Gastrocnemius medialis (tissue), 4 donors: ENCODE data around the gene PROS1. TPM values are rescaled to one million over a fixed set of nuclear protein-coding genes. Genes with fewer than 3 reads are reported as not detected.

Experiments
- ATAC-seq, 2 donors: fragments of 150-250 bp; one replicate each; pipeline ENCODE4 v1.9.1; 2016
- DNase-seq, 2 donors: peaks; one replicate each; pipeline ENCODE4 v3.0.0-alpha.2; 2019
- H3K27ac ChIP-seq, 4 donors: fragments of 200-600 bp; sonication (generic); 1 replicate in 1 of 4; 2 replicates in 3 of 4; pipeline ENCODE4 v1.5.1; 2016 to 2018; ENCODE audit warnings: mild to moderate bottlenecking in 2 of 4, moderate library complexity in 1 of 4
- H3K27me3 ChIP-seq, 3 donors: fragments of 200-600 bp; sonication (generic) in 2 of 3; 1 replicate in 1 of 3; 2 replicates in 2 of 3; pipeline versions ENCODE4 v1.5.1 to v1.6.0; 2016 to 2019; ENCODE audit warnings: mild to moderate bottlenecking in 1 of 3, moderate library complexity in 1 of 3
- H3K36me3 ChIP-seq, 2 donors: fragments of 200-600 bp; sonication (generic) in 1 of 2; one replicate each; pipeline ENCODE4 v1.5.1; 2017 to 2018
- H3K4me1 ChIP-seq, 2 donors: fragments of 200-600 bp; sonication (generic) in 1 of 2; one replicate each; pipeline ENCODE4 v1.5.1; 2016 to 2017; ENCODE audit warnings: mild to moderate bottlenecking in 2 of 2
- H3K4me3 ChIP-seq, 4 donors: fragments of 200-600 bp; sonication (generic) in 3 of 4; 1 replicate in 1 of 4; 2 replicates in 3 of 4; pipeline ENCODE4 v1.5.1; 2016 to 2019; ENCODE audit warnings: mild to moderate bottlenecking in 2 of 4
- H3K9me3 ChIP-seq, 3 donors: fragments of 200-600 bp; sonication (generic) in 2 of 3; 1 replicate in 1 of 3; 2 replicates in 2 of 3; pipeline ENCODE4 v1.5.1; 2016 to 2019
- POLR2A ChIP-seq, 2 donors: fragments of 450-650 bp; IDR thresholded peaks; one replicate each; pipeline ENCODE4 v1.6.1; 2017; ENCODE audit warnings: antibody characterized with exemption in 2 of 2, mild to moderate bottlenecking in 2 of 2, moderate library complexity in 2 of 2
- in situ Hi-C, 4 donors: fragments of 200-750 bp; cut with MboI; loops; one replicate each; pipeline versions ENCODE4 v1.15.0 to v1.8.0; 2017; ENCODE audit warnings: low sequenced_read_pairs in 4 of 4
- intact Hi-C: fragments of 100-400 bp; cut with DNase I; formaldehyde crosslinking; loops from one replicate; pipeline ENCODE4 v1.15.1; 2023; ENCODE audit warnings: low total_unique reads
- total RNA-seq, 4 donors: library from RNA; depleted of rRNA; stranded (reverse); fragments of >200 nt; gene quantifications; one replicate each; pipeline versions ENCODE4 v1.1.0 to v1.2.3, GENCODE V29; 2016
- TF ChIP-seq, protein P1 (sequence below), 5 experiments: fragments of 450-650 bp in 3 of 5; fragments of 200-600 bp in 2 of 5; sonication (generic) in 2 of 5; IDR thresholded peaks in 4 of 5; conservative IDR thresholded peaks in 1 of 5; 1 replicate in 4 of 5; 2 replicates in 1 of 5; pipeline ENCODE4 v1.5.1; 2016 to 2019; ENCODE audit warnings: antibody characterized with exemption in 5 of 5, mild to moderate bottlenecking in 3 of 5, moderate library complexity in 3 of 5

Gene PROS1
- total RNA-seq, 4 donors from 2014 or later, result 5.0 to 8.3 (median 7.6) TPM

DNA sequence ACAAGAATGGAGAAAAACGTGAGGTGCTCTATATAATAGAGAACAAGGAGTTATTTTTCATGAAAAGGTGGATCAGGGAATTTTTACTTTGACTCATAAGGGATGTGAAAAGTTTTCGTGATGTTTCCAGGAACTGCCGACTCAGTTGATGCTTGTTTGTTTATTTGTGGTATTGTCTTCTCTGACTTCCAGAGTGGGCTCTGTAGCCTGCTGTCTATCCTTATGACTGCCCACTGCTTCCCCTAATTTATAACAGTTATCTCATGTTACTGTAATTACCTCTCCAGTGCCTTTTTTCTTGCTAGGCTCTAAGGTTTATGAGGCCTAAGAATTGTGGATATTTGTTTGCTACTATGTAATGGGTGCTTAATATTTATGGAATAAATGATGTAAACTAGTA lies 18.5 kb upstream of the PROS1 start:
- ATAC-seq, result no peak

DNA sequence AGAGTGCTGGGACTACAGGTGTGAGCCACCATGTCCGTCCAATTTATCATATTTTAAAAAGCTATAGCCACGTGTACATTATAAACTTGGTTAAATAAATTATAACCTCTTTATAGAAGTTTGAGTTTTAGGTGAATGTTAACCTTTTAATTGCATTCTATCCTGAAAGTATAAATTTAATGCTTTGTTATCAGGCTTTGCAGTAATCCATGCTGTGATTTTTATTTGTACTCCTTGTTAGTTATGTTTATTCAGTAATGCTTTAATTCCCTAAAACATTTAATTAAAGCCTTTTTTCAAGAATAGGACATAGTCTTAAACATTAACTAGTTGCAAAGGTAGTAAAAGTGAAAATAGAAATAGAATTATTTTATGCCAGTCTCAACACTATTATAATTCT lies 17.9 kb upstream of the PROS1 start:
- no peak overlapping the region for H3K27ac ChIP-seq
- DNase-seq (no peak), ATAC-seq (no peak)
- no peaks in the 10 kb centered on the region for H3K4me1 ChIP-seq
- intact Hi-C loops (no loop called here), in situ Hi-C loops (no loop called here)
- no peaks in the 10 kb centered on the region for H3K36me3 ChIP-seq
- H3K4me3 ChIP-seq, result no peak overlapping the region
- H3K9me3 ChIP-seq, result no peaks in the 10 kb centered on the region
- no peak for TF ChIP-seq POLR2A (IDR thresholded peaks at IDR 0.05)
- TF ChIP-seq, protein P1, sequence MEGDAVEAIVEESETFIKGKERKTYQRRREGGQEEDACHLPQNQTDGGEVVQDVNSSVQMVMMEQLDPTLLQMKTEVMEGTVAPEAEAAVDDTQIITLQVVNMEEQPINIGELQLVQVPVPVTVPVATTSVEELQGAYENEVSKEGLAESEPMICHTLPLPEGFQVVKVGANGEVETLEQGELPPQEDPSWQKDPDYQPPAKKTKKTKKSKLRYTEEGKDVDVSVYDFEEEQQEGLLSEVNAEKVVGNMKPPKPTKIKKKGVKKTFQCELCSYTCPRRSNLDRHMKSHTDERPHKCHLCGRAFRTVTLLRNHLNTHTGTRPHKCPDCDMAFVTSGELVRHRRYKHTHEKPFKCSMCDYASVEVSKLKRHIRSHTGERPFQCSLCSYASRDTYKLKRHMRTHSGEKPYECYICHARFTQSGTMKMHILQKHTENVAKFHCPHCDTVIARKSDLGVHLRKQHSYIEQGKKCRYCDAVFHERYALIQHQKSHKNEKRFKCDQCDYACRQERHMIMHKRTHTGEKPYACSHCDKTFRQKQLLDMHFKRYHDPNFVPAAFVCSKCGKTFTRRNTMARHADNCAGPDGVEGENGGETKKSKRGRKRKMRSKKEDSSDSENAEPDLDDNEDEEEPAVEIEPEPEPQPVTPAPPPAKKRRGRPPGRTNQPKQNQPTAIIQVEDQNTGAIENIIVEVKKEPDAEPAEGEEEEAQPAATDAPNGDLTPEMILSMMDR (IDR thresholded peaks at IDR 0.05 in 4 of 5, conservative IDR thresholded peaks at IDR 0.05 in 1 of 5), result no peak
- H3K27me3 ChIP-seq, result no peaks in the 10 kb centered on the region

More for the DNA sequence above, 18.5 kb upstream of the PROS1 start:
- Histone ChIP-seq H3K27ac (no peak overlapping the region), H3K4me3 (no peak overlapping the region), H3K36me3 (no peaks in the 10 kb centered on the region), H3K27me3 (no peaks in the 10 kb centered on the region), H3K9me3 (no peaks in the 10 kb centered on the region), H3K4me1 (no peaks in the 10 kb centered on the region)
- DNase-seq, result no peak
- intact Hi-C loops, result no loop called here
- TF ChIP-seq, protein P1 (IDR thresholded peaks at IDR 0.05 in 4 of 5, conservative IDR thresholded peaks at IDR 0.05 in 1 of 5), result no peak
- no peak for TF ChIP-seq POLR2A (IDR thresholded peaks at IDR 0.05)
- in situ Hi-C loops, result no loop called here

DNA sequence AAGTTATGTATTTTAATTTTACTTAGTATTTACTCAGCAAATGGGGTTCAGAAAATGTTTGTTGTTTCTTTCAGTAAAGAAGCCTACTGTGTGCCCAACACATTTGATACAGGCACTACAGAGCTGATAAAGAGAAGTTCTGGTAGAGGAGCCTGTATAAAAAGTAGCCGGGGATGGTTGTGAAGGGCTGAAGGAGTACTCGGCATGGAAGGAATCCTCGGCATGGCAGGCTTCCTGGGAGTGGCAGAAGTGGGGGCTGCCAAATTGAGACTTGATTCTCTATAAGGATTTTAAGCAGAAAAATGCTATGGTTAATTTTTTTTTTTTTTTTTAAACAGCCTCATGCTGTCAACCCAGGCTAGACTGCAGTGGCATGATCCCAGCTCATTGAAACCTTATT lies 15.5 kb upstream of the PROS1 start:
- in situ Hi-C loops, result no loop called here
- Histone ChIP-seq H3K4me3 (no peak overlapping the region), H3K36me3 (no peaks in the 10 kb centered on the region), H3K27ac (no peak overlapping the region), H3K9me3 (no peaks in the 10 kb centered on the region), H3K27me3 (no peaks in the 10 kb centered on the region), H3K4me1 (no peaks in the 10 kb centered on the region)
- TF ChIP-seq, protein P1 (IDR thresholded peaks at IDR 0.05 in 4 of 5, conservative IDR thresholded peaks at IDR 0.05 in 1 of 5), result no peak
- TF ChIP-seq POLR2A (IDR thresholded peaks at IDR 0.05), result no peak
- no peak for DNase-seq
- intact Hi-C loops, result no loop called here
- no peak for ATAC-seq

DNA sequence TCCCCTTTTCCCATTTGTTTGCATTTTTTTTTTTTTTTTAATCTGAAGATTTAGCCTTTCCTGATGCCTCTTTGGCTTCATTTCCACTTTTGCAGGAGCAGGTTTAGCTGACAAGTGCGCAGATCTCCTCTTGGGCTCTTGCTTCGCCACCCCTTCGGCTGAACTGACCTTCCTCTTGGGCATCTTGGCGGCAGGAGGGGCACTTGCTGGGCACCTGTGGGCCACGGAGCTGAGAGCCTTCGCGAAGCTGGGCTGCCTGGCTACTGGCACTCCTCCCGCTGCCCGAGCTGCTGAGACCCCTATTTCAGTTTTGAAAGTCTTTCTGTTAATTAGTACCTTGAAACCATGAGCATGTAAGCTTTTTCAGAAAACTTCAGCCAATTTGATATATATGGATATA lies 15.1 kb upstream of the PROS1 start:
- Histone ChIP-seq H3K27ac (no peak overlapping the region), H3K4me1 (no peaks in the 10 kb centered on the region), H3K9me3 (no peaks in the 10 kb centered on the region), H3K4me3 (no peak overlapping the region), H3K27me3 (no peaks in the 10 kb centered on the region), H3K36me3 (no peaks in the 10 kb centered on the region)
- ATAC-seq (no peak), DNase-seq (no peak)
- TF ChIP-seq POLR2A (IDR thresholded peaks at IDR 0.05), result no peak
- TF ChIP-seq, protein P1 (IDR thresholded peaks at IDR 0.05 in 4 of 5, conservative IDR thresholded peaks at IDR 0.05 in 1 of 5), result no peak
- in situ Hi-C loops (no loop called here), intact Hi-C loops (no loop called here)

DNA sequence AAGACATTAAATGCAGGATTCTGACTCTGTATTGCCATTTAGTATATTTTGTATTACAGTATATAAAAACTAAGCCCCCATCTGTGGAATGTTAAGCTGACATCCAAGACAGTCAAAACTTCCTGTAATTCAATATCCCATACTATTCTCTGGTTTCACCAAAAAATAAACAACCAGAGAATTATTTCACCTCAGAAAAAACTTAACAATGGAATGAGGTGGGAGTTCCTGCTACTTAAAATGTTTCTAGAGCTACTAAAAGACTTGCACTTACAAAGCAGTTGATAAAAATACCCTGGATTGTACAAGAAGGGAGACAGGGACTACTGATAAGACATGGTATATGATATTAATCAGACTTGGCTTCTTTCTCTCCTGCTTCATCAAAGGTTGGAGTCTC lies 14.6 kb upstream of the PROS1 start:
- Histone ChIP-seq H3K27me3 (no peaks in the 10 kb centered on the region), H3K4me1 (no peaks in the 10 kb centered on the region), H3K27ac (no peak overlapping the region), H3K36me3 (no peaks in the 10 kb centered on the region), H3K9me3 (no peaks in the 10 kb centered on the region), H3K4me3 (no peak overlapping the region)
- ATAC-seq (no peak), DNase-seq (no peak)
- in situ Hi-C loops (no loop called here), intact Hi-C loops (no loop called here)
- TF ChIP-seq, protein P1 (IDR thresholded peaks at IDR 0.05 in 4 of 5, conservative IDR thresholded peaks at IDR 0.05 in 1 of 5), result no peak
- no peak for TF ChIP-seq POLR2A (IDR thresholded peaks at IDR 0.05)
